HG02884 (cell line): ENCODE measurements around the gene AKIRIN1.
A peak's percentile ranks its signal among the peaks of the same experiment; 100 is the strongest.
"Not testable (repeated sequence)": the region's sequence is repeated elsewhere in the genome, so short reads cannot be mapped to it uniquely, and the experiment has no call there.

Experiments used
- ATAC-seq: cut with Tn5 transposase; IDR thresholded peaks from one replicate; pipeline ENCODE4 v1.9.1; 2021; ENCODE audit warnings: mild to moderate bottlenecking, moderate library complexity; ENCODE audit not compliant: unreplicated experiment

The AKIRIN1 gene

GRCh38 chr1:38990738-38991637, at the start of gene AKIRIN1:
Gene AKIRIN1, plus strand, starts transcription at chr1:38991276. Its CDS starts 105 bp downstream, at chr1:38991381.
- ATAC-seq = peak; percentile 92

GRCh38 chr1:38941527-38942019, 49.5 kb upstream of the AKIRIN1 start, which contains the start of gene RHBDL2:
Gene RHBDL2, minus strand, starts transcription at chr1:38941830. Its CDS starts 22,618 bp downstream, at chr1:38919212.
- ATAC-seq = no peak

GRCh38 chr1:38942664-38943428, 48.2 kb upstream of the AKIRIN1 start:
- no peak for ATAC-seq

- ATAC-seq = no peak
These were observed 46.5 kb upstream of the AKIRIN1 start for GRCh38 chr1:38944547-38944946.

- ATAC-seq = no peak
These were observed 40.5 kb upstream of the AKIRIN1 start for GRCh38 chr1:38950553-38950952.

- ATAC-seq = no peak
These were observed 37.6 kb upstream of the AKIRIN1 start for GRCh38 chr1:38953433-38953860.

- ATAC-seq = no peak
These were observed 32.1 kb upstream of the AKIRIN1 start for GRCh38 chr1:38958967-38959366.

- ATAC-seq = no peak
These were observed 29.0 kb upstream of the AKIRIN1 start for GRCh38 chr1:38962113-38962512.

- no peak for ATAC-seq
These were observed 28.5 kb upstream of the AKIRIN1 start for GRCh38 chr1:38962560-38962959.

- no peak for ATAC-seq
These were observed 26.9 kb upstream of the AKIRIN1 start for GRCh38 chr1:38964140-38964548.

- ATAC-seq = not testable (repeated sequence)
These were observed 17.9 kb upstream of the AKIRIN1 start for GRCh38 chr1:38973145-38973544.

GRCh38 chr1:38973659-38974437, 17.2 kb upstream of the AKIRIN1 start:
- ATAC-seq = no peak

- ATAC-seq = not testable (repeated sequence)
These were observed 13.5 kb upstream of the AKIRIN1 start for GRCh38 chr1:38977399-38978244.

GRCh38 chr1:38978245-38978542, 12.9 kb upstream of the AKIRIN1 start:
- ATAC-seq = not testable (repeated sequence)

- not testable (repeated sequence) for ATAC-seq
These were observed 11.7 kb upstream of the AKIRIN1 start for GRCh38 chr1:38979380-38979779.

- no peak for ATAC-seq
These were observed 1.1 kb upstream of the AKIRIN1 start for GRCh38 chr1:38989979-38990378.

GRCh38 chr1:38990386-38990737, 714 bp upstream of the AKIRIN1 start:
- ATAC-seq = no peak

GRCh38 chr1:38991638-38992411, 749 bp downstream of the AKIRIN1 start:
- ATAC-seq = no peak

- ATAC-seq = no peak
These were observed 1.5 kb downstream of the AKIRIN1 start for GRCh38 chr1:38992412-38993111.
